ENCODE measurements around the gene SLN.

The SLN gene

DNA sequence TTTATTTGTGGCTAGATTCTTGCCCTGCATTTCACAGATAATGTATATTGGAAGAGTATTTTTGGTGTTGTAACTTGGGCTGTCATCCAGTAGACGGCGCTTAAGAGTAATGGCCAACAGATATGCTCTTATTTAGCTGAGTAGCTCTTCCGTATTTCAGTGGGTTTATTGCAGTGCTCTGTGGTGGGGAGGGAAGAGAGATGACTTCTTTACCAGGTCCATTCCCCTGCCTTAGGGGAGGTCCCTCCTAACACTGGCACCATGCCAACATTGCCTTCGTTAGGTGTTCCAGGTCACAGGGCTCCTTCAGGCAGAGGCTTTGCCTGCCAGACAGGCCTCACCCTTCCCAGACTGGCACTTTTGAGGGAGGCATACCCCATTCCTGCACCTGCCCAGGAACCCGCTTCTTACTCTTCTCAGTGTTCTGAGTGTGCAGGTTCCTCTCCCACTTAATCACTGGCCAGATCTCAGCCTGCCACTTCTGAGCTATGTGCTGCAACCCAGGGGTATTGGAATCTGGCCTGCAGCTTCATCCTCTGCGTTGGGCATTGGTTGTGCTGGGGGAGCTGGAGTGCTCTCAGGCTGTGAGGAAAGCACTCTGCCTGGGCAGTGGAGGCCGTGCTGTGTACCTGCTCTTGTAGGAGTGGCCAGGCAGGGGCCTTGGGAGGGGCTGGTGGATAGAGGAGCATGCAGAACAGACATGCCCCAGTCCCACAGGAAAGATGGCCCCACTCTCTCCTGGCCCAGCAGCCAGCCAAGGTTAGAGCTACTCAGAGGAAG is 29.4 kb upstream of the SLN start:
- H3K4me2 ChIP-seq (ENCODE audit: insufficient read depth, low read length), result no peak overlapping the region
- no peak overlapping the region for H3K9ac ChIP-seq (ENCODE audit: low read depth, low read length)
- no peak for TF ChIP-seq EZH2 (IDR thresholded peaks at IDR 0.05; ENCODE audit: borderline replicate concordance, low read depth, low read length, severe bottlenecking)
- TF ChIP-seq, protein P1, sequence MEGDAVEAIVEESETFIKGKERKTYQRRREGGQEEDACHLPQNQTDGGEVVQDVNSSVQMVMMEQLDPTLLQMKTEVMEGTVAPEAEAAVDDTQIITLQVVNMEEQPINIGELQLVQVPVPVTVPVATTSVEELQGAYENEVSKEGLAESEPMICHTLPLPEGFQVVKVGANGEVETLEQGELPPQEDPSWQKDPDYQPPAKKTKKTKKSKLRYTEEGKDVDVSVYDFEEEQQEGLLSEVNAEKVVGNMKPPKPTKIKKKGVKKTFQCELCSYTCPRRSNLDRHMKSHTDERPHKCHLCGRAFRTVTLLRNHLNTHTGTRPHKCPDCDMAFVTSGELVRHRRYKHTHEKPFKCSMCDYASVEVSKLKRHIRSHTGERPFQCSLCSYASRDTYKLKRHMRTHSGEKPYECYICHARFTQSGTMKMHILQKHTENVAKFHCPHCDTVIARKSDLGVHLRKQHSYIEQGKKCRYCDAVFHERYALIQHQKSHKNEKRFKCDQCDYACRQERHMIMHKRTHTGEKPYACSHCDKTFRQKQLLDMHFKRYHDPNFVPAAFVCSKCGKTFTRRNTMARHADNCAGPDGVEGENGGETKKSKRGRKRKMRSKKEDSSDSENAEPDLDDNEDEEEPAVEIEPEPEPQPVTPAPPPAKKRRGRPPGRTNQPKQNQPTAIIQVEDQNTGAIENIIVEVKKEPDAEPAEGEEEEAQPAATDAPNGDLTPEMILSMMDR (IDR thresholded peaks at IDR 0.05; ENCODE audit: borderline replicate concordance, extremely low read depth, low read length, poor library complexity, severe bottlenecking), result peak; percentile 22
- no peaks in the 10 kb centered on the region for H4K20me1 ChIP-seq (ENCODE audit: insufficient read depth, low read length)
- H3K79me2 ChIP-seq (ENCODE audit: insufficient read depth, low read length), result no peaks in the 10 kb centered on the region
- no peak overlapping the region for H2AFZ ChIP-seq (ENCODE audit: low read depth, low read length)
- H3K27me3 ChIP-seq (ENCODE audit: insufficient read depth, low read length, poor library complexity), result peaks cover 6% of the 10 kb centered on the region
- H3K9me3 ChIP-seq (ENCODE audit: insufficient read depth, low read length, severe bottlenecking), result no peaks in the 10 kb centered on the region
- H3K4me3 ChIP-seq (ENCODE audit: low read depth in 1 of 2, low read length in 2 of 2), result no peak overlapping the region
- ATAC-seq (ENCODE audit: insufficient read depth, low read depth) (no peak), DNase-seq (no peak)
- H3K4me1 ChIP-seq (ENCODE audit: insufficient read depth, low read length), result no peaks in the 10 kb centered on the region
- no peak overlapping the region for H3K27ac ChIP-seq (ENCODE audit: low read length)
- no peaks in the 10 kb centered on the region for H3K36me3 ChIP-seq (ENCODE audit: insufficient read depth, low read length)

GRCh38 chr11:107740271-107740670 is 28.4 kb upstream of the SLN start:
- no peak for TF ChIP-seq EZH2 (IDR thresholded peaks at IDR 0.05; ENCODE audit: borderline replicate concordance, low read depth, low read length, severe bottlenecking)
- TF ChIP-seq, protein P1 (IDR thresholded peaks at IDR 0.05; ENCODE audit: borderline replicate concordance, extremely low read depth, low read length, poor library complexity, severe bottlenecking), result no peak
- Histone ChIP-seq H3K36me3 (ENCODE audit: insufficient read depth, low read length) (no peaks in the 10 kb centered on the region), H3K9me3 (ENCODE audit: insufficient read depth, low read length, severe bottlenecking) (no peaks in the 10 kb centered on the region), H2AFZ (ENCODE audit: low read depth, low read length) (no peak overlapping the region), H3K4me1 (ENCODE audit: insufficient read depth, low read length) (no peaks in the 10 kb centered on the region), H3K79me2 (ENCODE audit: insufficient read depth, low read length) (no peaks in the 10 kb centered on the region), H4K20me1 (ENCODE audit: insufficient read depth, low read length) (no peaks in the 10 kb centered on the region), H3K27me3 (ENCODE audit: insufficient read depth, low read length, poor library complexity) (peaks cover 6% of the 10 kb centered on the region), H3K9ac (ENCODE audit: low read depth, low read length) (no peak overlapping the region), H3K27ac (ENCODE audit: low read length) (no peak overlapping the region), H3K4me2 (ENCODE audit: insufficient read depth, low read length) (no peak overlapping the region), H3K4me3 (ENCODE audit: low read depth in 1 of 2, low read length in 2 of 2) (no peak overlapping the region)
- no peak for DNase-seq
- no peak for ATAC-seq (ENCODE audit: insufficient read depth, low read depth)

GRCh38 chr11:107736546-107736945 is 24.7 kb upstream of the SLN start:
- Histone ChIP-seq H3K4me3 (ENCODE audit: low read depth in 1 of 2, low read length in 2 of 2) (no peak overlapping the region), H3K4me1 (ENCODE audit: insufficient read depth, low read length) (no peaks in the 10 kb centered on the region), H3K9ac (ENCODE audit: low read depth, low read length) (no peak overlapping the region), H3K27ac (ENCODE audit: low read length) (no peak overlapping the region), H3K4me2 (ENCODE audit: insufficient read depth, low read length) (no peak overlapping the region), H2AFZ (ENCODE audit: low read depth, low read length) (no peak overlapping the region), H3K36me3 (ENCODE audit: insufficient read depth, low read length) (no peaks in the 10 kb centered on the region), H3K9me3 (ENCODE audit: insufficient read depth, low read length, severe bottlenecking) (no peaks in the 10 kb centered on the region), H3K27me3 (ENCODE audit: insufficient read depth, low read length, poor library complexity) (no peaks in the 10 kb centered on the region), H3K79me2 (ENCODE audit: insufficient read depth, low read length) (no peaks in the 10 kb centered on the region), H4K20me1 (ENCODE audit: insufficient read depth, low read length) (no peaks in the 10 kb centered on the region)
- ATAC-seq (ENCODE audit: insufficient read depth, low read depth) (no peak), DNase-seq (no peak)
- TF ChIP-seq, protein P1 (IDR thresholded peaks at IDR 0.05; ENCODE audit: borderline replicate concordance, extremely low read depth, low read length, poor library complexity, severe bottlenecking), result no peak
- no peak for TF ChIP-seq EZH2 (IDR thresholded peaks at IDR 0.05; ENCODE audit: borderline replicate concordance, low read depth, low read length, severe bottlenecking)
